Liver (tissue), 3 donors: ENCODE data around the gene GTF2IRD1.
"Not testable (repeated sequence)": the region's sequence is repeated elsewhere in the genome, so short reads cannot be mapped to it uniquely, and the experiment has no call there.

Experiments used
- CTCF ChIP-seq: fragments of 150-350 bp; IDR thresholded peaks from 2 replicates; pipeline ENCODE4 v1.5.1; 2017; ENCODE audit warnings: improper control_type of control experiment, low read depth, low read length; ENCODE audit not compliant: missing input control
- EGR1 ChIP-seq, 2 donors: IDR thresholded peaks; 2 replicates each; pipeline ENCODE4 v1.6.1; 2016 to 2018; ENCODE audit warnings: antibody characterized with exemption in 2 of 2, low read depth in 2 of 2
- GABPA ChIP-seq, 2 donors: IDR thresholded peaks in 1 of 2; conservative IDR thresholded peaks in 1 of 2; 2 replicates each; pipeline ENCODE4 v1.6.1; 2016; ENCODE audit warnings: antibody characterized with exemption in 2 of 2, mild to moderate bottlenecking in 1 of 2, moderate library complexity in 1 of 2
- HNF4A ChIP-seq, 2 donors: conservative IDR thresholded peaks; 2 replicates each; pipeline ENCODE4 v1.6.1; 2016; ENCODE audit warnings: antibody characterized with exemption in 2 of 2, mild to moderate bottlenecking in 2 of 2
- REST ChIP-seq: IDR thresholded peaks from 2 replicates; pipeline ENCODE4 v1.6.1; 2016; ENCODE audit warnings: antibody characterized with exemption, mild to moderate bottlenecking
- TAF1 ChIP-seq: conservative IDR thresholded peaks from 2 replicates; pipeline ENCODE4 v1.6.1; 2016; ENCODE audit warnings: antibody characterized with exemption, mild to moderate bottlenecking
- donor health status: healthy.
- donor health status: healthy.

GRCh38 chr7:74528773-74529172, 75.1 kb downstream of the GTF2IRD1 start:
- not testable (repeated sequence) for TF ChIP-seq REST; GABPA (IDR thresholded peaks at IDR 0.05 in 1 of 2, conservative IDR thresholded peaks at IDR 0.05 in 1 of 2); CTCF; EGR1 (IDR thresholded peaks at IDR 0.05; ENCODE audit: low read depth in 2 of 2); TAF1; HNF4A (conservative IDR thresholded peaks at IDR 0.05)
